Upper lobe of left lung (tissue), 6 donors: ENCODE data around the gene HDX. TPM values are rescaled to one million over a fixed set of nuclear protein-coding genes. Genes with fewer than 3 reads are reported as not detected.
A peak's percentile ranks its signal among the peaks of the same experiment; 100 is the strongest.

Experiments used
- ATAC-seq, 2 donors: fragments of 200-7000 bp; cut with Tn5 transposase; one replicate each; pipeline ENCODE4 v1.9.1; 2022; ENCODE audit warnings: mild to moderate bottlenecking in 2 of 2, moderate library complexity in 2 of 2; ENCODE audit not compliant: low FRiP score in 2 of 2
- DNase-seq, 2 donors: peaks; one replicate each; pipeline ENCODE4 v3.0.0-alpha.2; 2019 to 2020
- H3K27ac ChIP-seq, 4 donors: fragments of 200-600 bp; sonication (generic); one replicate each; pipeline ENCODE4 v1.5.1; 2016 to 2019
- H3K27me3 ChIP-seq, 4 donors: fragments of 200-600 bp; sonication (generic); one replicate each; pipeline ENCODE4 v1.5.1; 2017 to 2019
- H3K36me3 ChIP-seq, 4 donors: fragments of 200-600 bp; sonication (generic); one replicate each; pipeline ENCODE4 v1.5.1; 2016 to 2019
- H3K4me1 ChIP-seq, 4 donors: fragments of 200-600 bp; sonication (generic); one replicate each; pipeline ENCODE4 v1.5.1; 2018 to 2019
- H3K4me3 ChIP-seq, 4 donors: fragments of 200-600 bp; sonication (generic); one replicate each; pipeline ENCODE4 v1.5.1; 2017 to 2019; ENCODE audit warnings: mild to moderate bottlenecking in 2 of 4, moderate library complexity in 1 of 4
- H3K9me3 ChIP-seq, 4 donors: fragments of 200-600 bp; sonication (generic); one replicate each; pipeline ENCODE4 v1.5.1; 2018 to 2019
- EP300 ChIP-seq, 4 donors: sonication (generic); formaldehyde crosslinking; IDR thresholded peaks; one replicate each; pipeline ENCODE4 v1.5.1; 2017; ENCODE audit warnings: antibody characterized with exemption in 4 of 4, control low read depth in 2 of 4
- POLR2A ChIP-seq, 4 donors: fragments of 450-650 bp; IDR thresholded peaks; one replicate each; pipeline ENCODE4 v1.5.1; 2016 to 2017; ENCODE audit warnings: antibody characterized with exemption in 4 of 4, mild to moderate bottlenecking in 2 of 4
- POLR2AphosphoS5 ChIP-seq, 2 donors: sonication (generic); formaldehyde crosslinking; IDR thresholded peaks; one replicate each; pipeline ENCODE4 v1.5.1; 2017; ENCODE audit warnings: antibody characterized with exemption in 2 of 2
- WGBS, 2 donors: methylation state at CpG; one replicate each; pipeline ENCODE4 v1.1.5; 2017 to 2018; 5-methylcytosine and 5-hydroxymethylcytosine counted together
- total RNA-seq, 6 donors: library from RNA; depleted of rRNA in 4 of 6; stranded (reverse); fragments of >200 nt in 4 of 6; gene quantifications; one replicate each; pipeline versions ENCODE4 v1.1.0 to v1.2.1, GENCODE V29; 2016 to 2021
- TF ChIP-seq, protein P1 (sequence below), 6 experiments: fragments of 450-650 bp in 4 of 6; fragments of 200-600 bp in 2 of 6; sonication (generic) in 2 of 6; IDR thresholded peaks; one replicate each; pipeline ENCODE4 v1.5.1; 2016 to 2019; ENCODE audit warnings: antibody characterized with exemption in 6 of 6
- donor health status: DM: no; HTN: no; CAD: no; lungs with moderate emphysema.
- donor health status: DM: no; HTN: yes; CAD: no; lungs with severe emphysema.

HDX gene
- total RNA-seq, 6 donors from 2014 or later, result 1.00 to 5.8 (median 3.2) TPM

DNA sequence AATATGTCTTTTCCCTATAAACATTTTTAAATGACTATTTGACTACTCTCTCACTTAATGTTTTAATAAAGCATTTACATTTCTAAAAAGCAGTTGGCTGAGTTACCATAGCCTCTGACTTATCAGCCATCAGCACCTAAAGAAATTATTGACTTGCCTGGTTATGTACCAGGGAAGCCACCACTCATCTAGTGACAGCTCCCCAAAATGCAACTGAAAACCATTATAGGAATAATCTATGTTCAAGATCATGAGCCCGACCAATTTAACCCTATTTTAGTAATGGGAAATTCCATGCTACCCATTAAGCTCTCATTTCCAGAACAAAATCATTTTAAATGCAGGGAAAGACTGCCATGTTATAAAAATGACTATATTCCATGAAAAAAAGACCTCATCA is 34.4 kb downstream of the HDX start:
- H3K36me3 ChIP-seq, result no peaks in the 10 kb centered on the region
- TF ChIP-seq POLR2AphosphoS5 (IDR thresholded peaks at IDR 0.05) (no peak), POLR2A (IDR thresholded peaks at IDR 0.05) (no peak), EP300 (IDR thresholded peaks at IDR 0.05) (no peak)
- TF ChIP-seq, protein P1, sequence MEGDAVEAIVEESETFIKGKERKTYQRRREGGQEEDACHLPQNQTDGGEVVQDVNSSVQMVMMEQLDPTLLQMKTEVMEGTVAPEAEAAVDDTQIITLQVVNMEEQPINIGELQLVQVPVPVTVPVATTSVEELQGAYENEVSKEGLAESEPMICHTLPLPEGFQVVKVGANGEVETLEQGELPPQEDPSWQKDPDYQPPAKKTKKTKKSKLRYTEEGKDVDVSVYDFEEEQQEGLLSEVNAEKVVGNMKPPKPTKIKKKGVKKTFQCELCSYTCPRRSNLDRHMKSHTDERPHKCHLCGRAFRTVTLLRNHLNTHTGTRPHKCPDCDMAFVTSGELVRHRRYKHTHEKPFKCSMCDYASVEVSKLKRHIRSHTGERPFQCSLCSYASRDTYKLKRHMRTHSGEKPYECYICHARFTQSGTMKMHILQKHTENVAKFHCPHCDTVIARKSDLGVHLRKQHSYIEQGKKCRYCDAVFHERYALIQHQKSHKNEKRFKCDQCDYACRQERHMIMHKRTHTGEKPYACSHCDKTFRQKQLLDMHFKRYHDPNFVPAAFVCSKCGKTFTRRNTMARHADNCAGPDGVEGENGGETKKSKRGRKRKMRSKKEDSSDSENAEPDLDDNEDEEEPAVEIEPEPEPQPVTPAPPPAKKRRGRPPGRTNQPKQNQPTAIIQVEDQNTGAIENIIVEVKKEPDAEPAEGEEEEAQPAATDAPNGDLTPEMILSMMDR (IDR thresholded peaks at IDR 0.05), result no peak
- H3K4me3 ChIP-seq, result no peak overlapping the region
- ATAC-seq (no peak), DNase-seq (no peak)
- H3K27ac ChIP-seq, result no peak overlapping the region
- no peaks in the 10 kb centered on the region for H3K9me3 ChIP-seq
- WGBS, 2 donors, result 65 to 100% methylated on average over 1 of the region's 1 CpG
- H3K4me1 ChIP-seq, result no peaks in the 10 kb centered on the region
- no peaks in the 10 kb centered on the region for H3K27me3 ChIP-seq

DNA sequence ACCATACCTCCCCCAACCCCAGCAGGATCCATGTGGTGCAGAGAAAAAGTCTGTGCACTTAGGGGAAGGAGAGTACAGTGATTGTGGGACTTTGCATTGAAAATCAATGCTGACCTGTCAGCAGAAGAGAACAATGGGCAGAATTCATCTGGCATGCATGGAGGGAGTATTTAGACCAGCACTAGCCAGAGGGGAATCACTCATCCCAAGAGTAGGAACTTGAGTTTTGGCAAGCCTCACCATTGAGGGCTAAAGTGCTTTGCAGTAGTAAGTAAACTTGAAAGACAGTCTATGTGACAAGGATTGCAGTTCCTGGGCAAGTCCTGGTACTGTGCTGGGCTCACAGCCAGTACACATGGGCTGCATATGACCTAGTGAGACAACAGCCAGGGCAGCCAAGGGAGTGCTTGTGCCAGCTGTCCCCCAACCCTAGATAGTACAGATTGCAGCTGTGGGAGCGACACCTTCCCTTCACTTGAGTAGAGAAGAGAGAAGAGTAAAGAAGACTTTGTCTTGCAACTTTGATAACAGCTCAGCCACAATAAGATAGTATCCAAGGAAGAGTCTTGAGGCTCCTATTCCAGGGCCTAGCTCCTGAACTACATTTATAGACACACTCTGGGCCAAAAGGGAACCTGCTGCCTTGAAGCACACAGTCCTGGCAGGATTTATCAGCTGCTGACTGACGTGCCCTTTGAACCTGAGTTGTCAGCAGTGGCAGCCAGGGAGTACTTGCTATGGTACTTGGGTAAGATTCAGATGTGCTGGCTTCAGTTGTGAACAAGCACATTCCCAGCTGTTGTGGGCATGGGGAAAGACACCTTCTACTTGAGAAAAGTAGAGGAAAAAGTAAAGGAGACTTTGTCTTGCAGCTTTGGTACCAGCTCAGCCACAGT is 48.7 kb downstream of the HDX start:
- DNase-seq (no peak), ATAC-seq (peak in 1 of 2 donors; percentile 59)
- H3K4me1 ChIP-seq, result no peaks in the 10 kb centered on the region
- no peaks in the 10 kb centered on the region for H3K27me3 ChIP-seq
- TF ChIP-seq, protein P1 (IDR thresholded peaks at IDR 0.05), result no peak
- no peak for TF ChIP-seq POLR2AphosphoS5 (IDR thresholded peaks at IDR 0.05)
- TF ChIP-seq POLR2A (IDR thresholded peaks at IDR 0.05), result no peak
- no peak for TF ChIP-seq EP300 (IDR thresholded peaks at IDR 0.05)
- no peak overlapping the region for H3K4me3 ChIP-seq
- WGBS, 2 donors, result 74 to 100% methylated on average over 1 to 2 of the region's 2 CpGs
- no peaks in the 10 kb centered on the region for H3K9me3 ChIP-seq
- no peak overlapping the region for H3K27ac ChIP-seq
- no peaks in the 10 kb centered on the region for H3K36me3 ChIP-seq

DNA sequence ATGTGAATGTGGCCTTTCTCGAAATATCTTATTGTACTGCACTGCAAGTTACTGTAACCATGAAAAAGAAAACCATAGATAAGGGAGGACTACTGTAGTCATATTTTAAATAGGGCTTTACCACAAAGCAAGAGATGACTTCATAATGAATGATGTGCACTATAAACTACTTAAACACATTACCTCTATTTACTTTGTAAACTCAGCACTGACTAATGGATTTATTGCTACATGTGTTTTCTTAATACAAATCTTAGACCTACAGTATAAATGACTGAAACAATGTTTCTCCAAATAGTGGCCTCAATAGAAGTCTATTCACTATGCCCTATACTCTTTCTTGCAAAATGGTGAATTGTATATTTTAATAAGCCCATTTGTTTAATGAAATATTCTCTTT is 61.1 kb downstream of the HDX start:
- ATAC-seq, result no peak
- Histone ChIP-seq H3K9me3 (peaks cover 0 to 12% (median 3%) of the 10 kb centered on the region in 4 donors), H3K4me3 (no peak overlapping the region), H3K27me3 (no peaks in the 10 kb centered on the region), H3K27ac (no peak overlapping the region), H3K4me1 (no peaks in the 10 kb centered on the region), H3K36me3 (no peaks in the 10 kb centered on the region)
- 86 to 96% methylated on average over 1 of the region's 1 CpG for WGBS, 2 donors
- no peak for TF ChIP-seq POLR2AphosphoS5 (IDR thresholded peaks at IDR 0.05)
- TF ChIP-seq, protein P1 (IDR thresholded peaks at IDR 0.05), result no peak
- TF ChIP-seq POLR2A (IDR thresholded peaks at IDR 0.05), result no peak
- no peak for TF ChIP-seq EP300 (IDR thresholded peaks at IDR 0.05)
- DNase-seq, result no peak

DNA sequence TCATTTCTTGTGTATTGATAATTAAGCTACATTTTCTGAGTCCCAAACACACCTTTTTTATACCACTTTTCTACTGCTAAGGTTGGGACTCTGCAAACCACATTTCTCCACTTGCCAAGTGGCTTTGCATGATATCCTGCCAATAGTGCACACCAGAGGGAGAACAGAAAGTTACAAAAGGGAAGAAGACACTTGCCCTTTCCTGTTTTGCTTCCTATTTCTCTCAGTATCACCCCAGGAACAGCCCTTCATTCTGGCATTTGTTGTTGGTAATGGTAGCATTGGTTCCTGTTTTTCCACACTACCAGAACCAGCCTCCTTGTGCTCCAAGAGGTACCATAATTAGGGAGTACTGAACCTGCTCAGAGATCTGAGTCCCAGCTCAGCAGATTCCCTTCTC is 87.1 kb downstream of the HDX start:
- Histone ChIP-seq H3K4me3 (no peak overlapping the region), H3K27ac (no peak overlapping the region), H3K9me3 (no peaks in the 10 kb centered on the region), H3K36me3 (no peaks in the 10 kb centered on the region), H3K27me3 (no peaks in the 10 kb centered on the region), H3K4me1 (no peaks in the 10 kb centered on the region)
- ATAC-seq (peak in 1 of 2 donors; percentile 14), DNase-seq (no peak)
- TF ChIP-seq POLR2AphosphoS5 (IDR thresholded peaks at IDR 0.05) (no peak), POLR2A (IDR thresholded peaks at IDR 0.05) (no peak), EP300 (IDR thresholded peaks at IDR 0.05) (no peak)
- TF ChIP-seq, protein P1 (IDR thresholded peaks at IDR 0.05), result no peak

DNA sequence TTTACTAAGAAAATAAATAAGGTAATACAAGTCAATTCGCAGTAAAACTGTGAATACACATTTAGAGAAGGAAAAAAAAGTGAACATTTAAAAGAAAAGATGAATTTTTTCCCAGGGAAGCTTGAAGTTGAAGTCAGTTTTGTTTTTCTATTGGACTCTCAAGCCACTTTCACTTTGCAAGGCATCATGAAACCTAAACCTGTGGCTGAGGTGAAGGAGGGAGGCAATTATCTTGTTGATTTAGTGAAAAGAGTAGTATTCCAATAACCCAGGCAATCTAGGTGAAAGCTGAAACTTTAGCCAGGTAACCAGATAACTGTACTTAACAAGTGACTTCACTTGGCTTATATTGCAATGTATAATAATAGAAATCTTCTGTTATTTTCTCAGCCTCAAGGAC is 138.6 kb downstream of the HDX start:
- H3K36me3 ChIP-seq, result no peaks in the 10 kb centered on the region
- no peak overlapping the region for H3K27ac ChIP-seq
- TF ChIP-seq POLR2A (IDR thresholded peaks at IDR 0.05) (no peak), EP300 (IDR thresholded peaks at IDR 0.05) (no peak), POLR2AphosphoS5 (IDR thresholded peaks at IDR 0.05) (no peak)
- TF ChIP-seq, protein P1 (IDR thresholded peaks at IDR 0.05), result no peak
- H3K9me3 ChIP-seq, result peaks cover 0 to 5% (median 0%) of the 10 kb centered on the region in 4 donors
- WGBS, 2 donors, result 29 to 34% methylated on average over 1 of the region's 1 CpG
- H3K4me3 ChIP-seq, result no peak overlapping the region
- ATAC-seq (no peak), DNase-seq (no peak)
- H3K4me1 ChIP-seq, result no peaks in the 10 kb centered on the region
- H3K27me3 ChIP-seq, result no peaks in the 10 kb centered on the region
